Adrenal gland (tissue), 12 donors: Measurements from ENCODE around the gene SLC25A43. TPM values are rescaled to one million over a fixed set of nuclear protein-coding genes. Genes with fewer than 3 reads are reported as not detected.

ENCODE experiments used
- DNase-seq, 7 donors: peaks; one replicate each; pipeline ENCODE4 v3.0.0-alpha.2; 2019 to 2020
- H3K27ac ChIP-seq, 5 donors: fragments of 200-600 bp; sonication (generic) in 4 of 5; 1 replicate in 3 of 5; 2 replicates in 2 of 5; pipeline versions ENCODE4 v1.5.1 to v1.8.0; 2016 to 2020; ENCODE audit warnings: mild to moderate bottlenecking in 1 of 5
- H3K27me3 ChIP-seq: fragments of 200-600 bp; 2 replicates; pipeline ENCODE4 v1.8.0; 2021
- H3K36me3 ChIP-seq, 2 donors: fragments of 200-600 bp; replicated peaks in 1 of 2; 1 replicate in 1 of 2; 2 replicates in 1 of 2; pipeline versions ENCODE4 v1.5.1 to v1.8.0; 2018 to 2022
- H3K4me1 ChIP-seq, 2 donors: fragments of 200-600 bp; replicated peaks in 1 of 2; 1 replicate in 1 of 2; 2 replicates in 1 of 2; pipeline versions ENCODE4 v1.5.1 to v1.8.0; 2018 to 2021
- H3K4me3 ChIP-seq, 4 donors: fragments of 200-600 bp; sonication (generic) in 3 of 4; one replicate each; pipeline ENCODE4 v1.5.1; 2016 to 2018
- H3K9me3 ChIP-seq, 3 donors: fragments of 200-600 bp; sonication (generic) in 1 of 3; replicated peaks in 1 of 3; 1 replicate in 2 of 3; 2 replicates in 1 of 3; pipeline versions ENCODE4 v1.5.1 to v1.8.0; 2016 to 2021
- CTCF ChIP-seq, 6 experiments: fragments of 450-650 bp in 4 of 6; fragments of 200-600 bp in 2 of 6; sonication (generic) in 1 of 6; IDR thresholded peaks; 1 replicate in 5 of 6; 2 replicates in 1 of 6; pipeline versions ENCODE4 v1.5.1 to v1.8.0; 2016 to 2021; ENCODE audit warnings: antibody characterized with exemption in 6 of 6, mild to moderate bottlenecking in 2 of 6, moderate library complexity in 1 of 6
- POLR2A ChIP-seq, 2 donors: fragments of 450-650 bp; IDR thresholded peaks; one replicate each; pipeline ENCODE4 v1.6.1; 2017; ENCODE audit warnings: antibody characterized with exemption in 2 of 2, mild to moderate bottlenecking in 2 of 2, moderate library complexity in 1 of 2
- WGBS, 4 donors: extraction: QIAGEN DNeasy Blood & Tissue Kit in 2 of 4; methylation state at CpG; one replicate each; pipeline versions ENCODE4 v1.1.5 to v1.1.7; 2013 to 2017; 5-methylcytosine and 5-hydroxymethylcytosine counted together
- intact Hi-C, 2 donors: fragments of 100-400 bp; cut with DNase I; formaldehyde crosslinking; loops; one replicate each; pipeline versions ENCODE4 v1.14.1 to v1.15.0; 2022 to 2023
- polyA plus RNA-seq, 3 donors: library from polyadenylated mRNA; stranded (reverse); fragments of 200-250 nt in 2 of 3; fragments of 350-450 nt in 1 of 3; fragmentation: Illumina TruSeq in 1 of 3; extraction: RNeasy Lipid Tissue Mini Kit (QIAGEN cat#74804) in 1 of 3; gene quantifications; one replicate each; pipeline ENCODE4 v1.2.3, GENCODE V29; 2013 to 2014
- total RNA-seq, 9 donors: library from RNA; depleted of rRNA in 4 of 9; stranded (reverse); fragments of >200 nt in 4 of 9; fragments of 120-200 nt in 1 of 9; fragmentation: NEBNext Ultra II Directional in 1 of 9; extraction: Animal tissue kit (Norgen Biotek cat#: 25700) in 1 of 9; gene quantifications; one replicate each; pipeline versions ENCODE4 v1.1.0 to v1.2.4, GENCODE V29; 2013 to 2023
- donor health status: healthy with polysubstance abuse.
- donor health status: Bipolar disorder and iron deficiency.
- donor health status: DM: yes; HTN: yes; CAD: no.
- donor health status: DM: no; HTN: no; CAD: no.
- donor health status: DM: no; HTN: no; CAD: no.
- donor health status: DM: yes; HTN: yes; CAD: no.

The SLC25A43 gene
- total and polyA plus RNA-seq, 12 donors = 0.72 to 10.2 (median 3.8) TPM

- intact Hi-C loops = no loop called here
- Histone ChIP-seq H3K4me1 (no peaks in the 10 kb centered on the region), H3K27ac (peak within 1 kb of the TSS; percentile 88 to 97 (median 93)), H3K27me3 (no peaks in the 10 kb centered on the region), H3K36me3 (peaks cover 0 to 9% of the 10 kb centered on the region in 2 donors), H3K4me3 (peak within 1 kb of the TSS; percentile 50 to 86 (median 72)), H3K9me3 (no peaks in the 10 kb centered on the region)
- TF ChIP-seq POLR2A (IDR thresholded peaks at IDR 0.05) = peak; percentile 88 to 94
- no peak for TF ChIP-seq CTCF (IDR thresholded peaks at IDR 0.05)
- WGBS, 4 donors = 2 to 40% (median 21%) methylated on average over 8 to 46 of the region's 46 CpGs
- peak; percentile 79 to 86 (median 83) for DNase-seq
Observed at GRCh38 chrX:119467842-119468550, 68.9 kb downstream of the SLC25A43 start, which contains the start of gene SLC25A5. TSS of gene SLC25A5 (plus strand) at chrX:119468444. CDS start at chrX:119468516, 72 bp downstream.

GRCh38 chrX:119468551-119469312 is 69.6 kb downstream of the SLC25A43 start:
- intact Hi-C loops = no loop called here
- Histone ChIP-seq H3K4me3 (peak overlapping the region; percentile 50 to 86 (median 72)), H3K27me3 (no peaks in the 10 kb centered on the region), H3K4me1 (no peaks in the 10 kb centered on the region), H3K27ac (peak overlapping the region; percentile 88 to 97 (median 93)), H3K36me3 (peaks cover 0 to 9% of the 10 kb centered on the region in 2 donors), H3K9me3 (no peaks in the 10 kb centered on the region)
- 0 to 47% (median 43%) methylated on average over 31 to 78 of the region's 78 CpGs; no CpG with 5 or more reads in 1 of the 4 donors for WGBS, 4 donors
- peak; percentile 80 to 92 (median 88) for DNase-seq
- TF ChIP-seq POLR2A (IDR thresholded peaks at IDR 0.05) (peak in 1 of 2 donors; percentile 25), CTCF (IDR thresholded peaks at IDR 0.05) (peak; percentile 15 to 84 (median 58))

GRCh38 chrX:119469313-119469635 is 70.1 kb downstream of the SLC25A43 start:
- 4 to 56% (median 42%) methylated on average over 7 to 8 of the region's 8 CpGs; no CpG with 5 or more reads in 1 of the 4 donors for WGBS, 4 donors
- no peak for DNase-seq
- Histone ChIP-seq H3K4me1 (no peaks in the 10 kb centered on the region), H3K27ac (peak overlapping the region in 3 of 5 donors; percentile 27 to 97 (median 92)), H3K27me3 (no peaks in the 10 kb centered on the region), H3K4me3 (peak overlapping the region in 1 of 4 donors; percentile 62), H3K9me3 (no peaks in the 10 kb centered on the region), H3K36me3 (peaks cover 0 to 9% of the 10 kb centered on the region in 2 donors)
- intact Hi-C loops = no loop called here
- TF ChIP-seq POLR2A (IDR thresholded peaks at IDR 0.05) (no peak), CTCF (IDR thresholded peaks at IDR 0.05) (no peak)
